ENCODE measurements around the gene SF1. TPM values are rescaled to one million over a fixed set of nuclear protein-coding genes. Genes with fewer than 3 reads are reported as not detected.

SF1 gene
- total and polyA plus RNA-seq, 2 of the 8 experiments (the other 6 are each of a cell fraction or from before 2014, with no cell fraction given): 72.7 to 353 TPM

- CTCF ChIA-PET (ENCODE audit: partially characterized antibody): interaction anchor here (0.6 to 4.7 kb wide), 14 partner anchors 11 to 361 kb away, joined by 3 to 30 read pairs (median 4); partner anchors contain the start of gene RASGRP2
- no peak overlapping the region for H3K4me3 ChIP-seq (ENCODE audit: extremely low read depth in 1 of 4, insufficient read depth in 2 of 4, low read depth in 3 of 4, low read length in 4 of 4)
- DNase-seq (ENCODE audit: low read depth in 1 of 2, low spot score in 2 of 2): no peak
- TF ChIP-seq SUZ12 (IDR thresholded peaks at IDR 0.05; ENCODE audit: low read length): no peak
- no peak for TF ChIP-seq CHD1 (IDR thresholded peaks at IDR 0.05; ENCODE audit: low read depth, low read length)
- TF ChIP-seq GABPA (IDR thresholded peaks at IDR 0.05; ENCODE audit: borderline replicate concordance, insufficient read depth, low read length): no peak
- no peak for TF ChIP-seq PHF8 (conservative IDR thresholded peaks at IDR 0.05; ENCODE audit: low read depth, low read length)
- TF ChIP-seq FOSL1 (IDR thresholded peaks at IDR 0.05; ENCODE audit: insufficient read depth, low read depth, low read length): no peak
- no peak for TF ChIP-seq RNF2 (IDR thresholded peaks at IDR 0.05; ENCODE audit: borderline replicate concordance, low read depth, low read length, missing control alignments, poor library complexity, severe bottlenecking)
- no peak for TF ChIP-seq KDM1A (IDR thresholded peaks at IDR 0.05; ENCODE audit: borderline replicate concordance, low read length)
- TF ChIP-seq BACH1 (IDR thresholded peaks at IDR 0.05; ENCODE audit: low read length): no peak
- no peak for TF ChIP-seq KDM5A (IDR thresholded peaks at IDR 0.05; ENCODE audit: low read length)
- no peak for TF ChIP-seq POLR2A (IDR thresholded peaks at IDR 0.05; ENCODE audit: control extremely low read depth in 1 of 2, low read depth in 2 of 2, low read length in 2 of 2)
- TF ChIP-seq BCL11A (IDR thresholded peaks at IDR 0.05; ENCODE audit: low read depth in 2 of 2, low read length in 2 of 2): no peak
- TF ChIP-seq GTF2F1 (IDR thresholded peaks at IDR 0.05; ENCODE audit: borderline replicate concordance, low read depth, low read length): no peak
Observed at GRCh38 chr11:64716473-64717267, 61.7 kb downstream of the SF1 start.

More at GRCh38 chr11:64716473-64717267, 61.7 kb downstream of the SF1 start:
- Histone ChIP-seq H3K9ac (replicated peaks in 1 of 4; ENCODE audit: extremely low read depth in 1 of 4, low read depth in 3 of 4, low read length in 3 of 4) (no peak overlapping the region), H2AK5ac (ENCODE audit: low read depth, low read length) (no peak overlapping the region), H4K5ac (ENCODE audit: insufficient read length, low read depth, low read length) (no peak overlapping the region), H2BK5ac (ENCODE audit: low read depth, low read length) (peak overlapping the region; percentile 24; the same call in 1 of the 2 replicates), H2AFZ (ENCODE audit: low read length) (no peak overlapping the region), H3K23ac (ENCODE audit: insufficient read length) (no peak overlapping the region), H3K56ac (replicated peaks; ENCODE audit: insufficient read length, low read depth, low read length) (no peak overlapping the region), H3K36me3 (ENCODE audit: control insufficient read depth in 2 of 4, insufficient read depth in 4 of 4, low read length in 3 of 4) (peaks cover 0 to 3% (median 0%) of the 10 kb centered on the region in 4 experiments; a peak in 1 of 8 replicates), H3K18ac (ENCODE audit: extremely low read depth, low read length) (no peak overlapping the region; the same call in none of the 2 replicates), H4K20me1 (replicated peaks in 1 of 2; ENCODE audit: control insufficient read depth in 1 of 2, insufficient read depth in 2 of 2, low read length in 2 of 2) (peaks cover 2 to 4% of the 10 kb centered on the region in 2 experiments), H3K4me2 (ENCODE audit: insufficient read depth in 1 of 2, low read depth in 2 of 2, low read length in 2 of 2) (no peak overlapping the region), H2BK12ac (ENCODE audit: low read depth, low read length) (peak overlapping the region; percentile 50; the same call in 1 of the 2 replicates), H2BK120ac (replicated peaks; ENCODE audit: low read depth, low read length) (no peak overlapping the region), H4K8ac (ENCODE audit: extremely low read depth, insufficient read depth, low read length) (no peak overlapping the region), H3K79me1 (ENCODE audit: low read depth, low read length) (no peaks in the 10 kb centered on the region), H3K14ac (ENCODE audit: insufficient read length) (no peak overlapping the region), H3K79me2 (ENCODE audit: control insufficient read depth in 1 of 2, insufficient read depth in 2 of 2, low read length in 2 of 2) (no peaks in the 10 kb centered on the region), H3K4ac (replicated peaks; ENCODE audit: insufficient read length, low read depth, low read length) (no peak overlapping the region), H3K27me3 (replicated peaks in 1 of 4; ENCODE audit: control insufficient read depth in 3 of 4, extremely low read depth in 1 of 4, insufficient read depth in 3 of 4, low read length in 3 of 4) (peaks cover 12 to 49% (median 36%) of the 10 kb centered on the region in 4 experiments), H4K91ac (replicated peaks; ENCODE audit: insufficient read length, low read length) (no peak overlapping the region), H3K23me2 (ENCODE audit: low read depth, low read length) (peaks cover 10% of the 10 kb centered on the region; the same call in 1 of the 2 replicates), H2BK15ac (ENCODE audit: low read length) (peak overlapping the region; percentile 81), H3K27ac (ENCODE audit: low read depth, low read length) (no peak overlapping the region), H3K9me3 (ENCODE audit: insufficient read depth in 2 of 2, low read depth in 1 of 2, low read length in 1 of 2) (no peaks in the 10 kb centered on the region), H3K4me1 (replicated peaks in 1 of 4; ENCODE audit: control insufficient read depth in 3 of 4, insufficient read depth in 4 of 4, low read length in 3 of 4) (peaks cover 4 to 24% (median 9%) of the 10 kb centered on the region in 4 experiments), H2BK20ac (ENCODE audit: low read length) (peak overlapping the region; percentile 32; the same call in 1 of the 2 replicates)
- FAIRE-seq: no peak
- POLR2A ChIA-PET (ENCODE audit: partially characterized antibody): interaction anchor here (0.6 to 3.6 kb wide), 9 partner anchors 9 to 57 kb away, joined by 3 to 22 read pairs (median 4); no protein-coding TSS in a partner anchor
- WGBS, 2 experiments (ENCODE audit: extremely low coverage in 1 of 2, insufficient coverage in 1 of 2, insufficient read length in 1 of 2, insufficient replicate concordance in 2 of 2, low coverage in 1 of 2, low lambda C conversion rate in 2 of 2, missing lambda C conversion rate in 1 of 2): 76% methylated on average over 18 of the region's 21 CpGs; no CpG with 5 or more reads in 1 of the 2 experiments

All from H1 (cell line).